Tibial nerve (tissue), 4 donors: ENCODE data around the gene RRAGD.

Experiments
- EP300 ChIP-seq, 2 donors: sonication (generic); formaldehyde crosslinking; IDR thresholded peaks; one replicate each; pipeline ENCODE4 v1.6.1; 2017; ENCODE audit warnings: antibody characterized with exemption in 2 of 2, mild to moderate bottlenecking in 1 of 2
- POLR2A ChIP-seq, 2 donors: fragments of 450-650 bp; IDR thresholded peaks; one replicate each; pipeline ENCODE4 v1.6.1; 2017; ENCODE audit warnings: antibody characterized with exemption in 2 of 2, mild to moderate bottlenecking in 2 of 2, moderate library complexity in 2 of 2
- TF ChIP-seq, protein P1 (sequence below), 5 experiments: fragments of 200-600 bp in 3 of 5; fragments of 450-650 bp in 2 of 5; sonication (generic) in 3 of 5; IDR thresholded peaks; one replicate each; pipeline ENCODE4 v1.5.1; 2016 to 2019; ENCODE audit warnings: antibody characterized with exemption in 5 of 5, mild to moderate bottlenecking in 3 of 5, moderate library complexity in 2 of 5

DNA sequence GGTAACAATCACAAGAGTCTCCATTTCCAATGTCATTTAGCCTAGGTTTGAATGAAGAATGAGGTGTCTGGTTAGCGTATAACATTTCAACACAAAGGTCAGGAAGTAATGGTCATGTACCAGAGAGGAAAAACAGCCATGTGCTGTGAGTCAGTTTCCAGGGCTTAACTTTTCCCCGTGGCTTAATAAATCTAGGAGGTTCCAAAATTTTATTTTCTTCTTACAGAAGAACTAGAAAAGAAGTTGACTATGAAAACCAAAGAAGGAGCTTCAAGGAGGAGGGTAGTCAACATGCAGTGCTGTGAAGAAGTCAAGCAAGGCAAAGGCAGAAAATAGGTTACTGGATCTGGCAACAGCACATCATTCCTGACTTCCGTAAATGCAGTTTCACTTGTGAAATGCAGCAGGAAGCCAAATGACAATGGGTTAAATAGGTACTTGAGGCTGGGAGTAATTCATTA lies 88.5 kb downstream of the RRAGD start:
- TF ChIP-seq, protein P1, sequence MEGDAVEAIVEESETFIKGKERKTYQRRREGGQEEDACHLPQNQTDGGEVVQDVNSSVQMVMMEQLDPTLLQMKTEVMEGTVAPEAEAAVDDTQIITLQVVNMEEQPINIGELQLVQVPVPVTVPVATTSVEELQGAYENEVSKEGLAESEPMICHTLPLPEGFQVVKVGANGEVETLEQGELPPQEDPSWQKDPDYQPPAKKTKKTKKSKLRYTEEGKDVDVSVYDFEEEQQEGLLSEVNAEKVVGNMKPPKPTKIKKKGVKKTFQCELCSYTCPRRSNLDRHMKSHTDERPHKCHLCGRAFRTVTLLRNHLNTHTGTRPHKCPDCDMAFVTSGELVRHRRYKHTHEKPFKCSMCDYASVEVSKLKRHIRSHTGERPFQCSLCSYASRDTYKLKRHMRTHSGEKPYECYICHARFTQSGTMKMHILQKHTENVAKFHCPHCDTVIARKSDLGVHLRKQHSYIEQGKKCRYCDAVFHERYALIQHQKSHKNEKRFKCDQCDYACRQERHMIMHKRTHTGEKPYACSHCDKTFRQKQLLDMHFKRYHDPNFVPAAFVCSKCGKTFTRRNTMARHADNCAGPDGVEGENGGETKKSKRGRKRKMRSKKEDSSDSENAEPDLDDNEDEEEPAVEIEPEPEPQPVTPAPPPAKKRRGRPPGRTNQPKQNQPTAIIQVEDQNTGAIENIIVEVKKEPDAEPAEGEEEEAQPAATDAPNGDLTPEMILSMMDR (IDR thresholded peaks at IDR 0.05), result no peak
- no peak for TF ChIP-seq POLR2A (IDR thresholded peaks at IDR 0.05)
- no peak for TF ChIP-seq EP300 (IDR thresholded peaks at IDR 0.05)
